ENCODE measurements around the gene ANO4.

GRCh38 chr12:100859063-100859627 lies 64.6 kb downstream of the ANO4 start:
- no peak for TF ChIP-seq CTCF (IDR thresholded peaks at IDR 0.05; ENCODE audit: insufficient read depth, low read length)
- TF ChIP-seq SPI1 (IDR thresholded peaks at IDR 0.05; ENCODE audit: borderline replicate concordance, low read depth): no peak

Data from HL-60 (cell line).